Smooth muscle cell (in vitro differentiated cells): ENCODE measurements around the gene ALDH3A1. TPM values are rescaled to one million over a fixed set of nuclear protein-coding genes. Genes with fewer than 3 reads are reported as not detected.

ENCODE experiments used
- DNase-seq: peaks from one replicate; lab custom pipeline; 2025; ENCODE audit not compliant: unreplicated experiment; lab: John Stamatoyannopoulos, UW
- H2AFZ ChIP-seq: fragments of 200-600 bp; sonication (generic); 2 replicates; pipeline ENCODE4 v1.6.0; 2016; ENCODE audit warnings: antibody characterized with exemption, low read depth, mild to moderate bottlenecking
- H3F3A ChIP-seq: fragments of 200-600 bp; sonication (generic); 2 replicates; pipeline ENCODE4 v1.6.0; 2017; ENCODE audit warnings: antibody characterized with exemption, low read depth
- H3K27ac ChIP-seq: fragments of 200-600 bp; sonication (generic); 2 replicates; pipeline ENCODE4 v1.5.1; 2016; ENCODE audit warnings: low read depth, mild to moderate bottlenecking
- H3K27me3 ChIP-seq: fragments of 200-600 bp; sonication (generic); 2 replicates; pipeline ENCODE4 v1.6.1; 2016; ENCODE audit warnings: low read depth, mild to moderate bottlenecking
- H3K36me3 ChIP-seq: fragments of 200-600 bp; sonication (generic); 2 replicates; pipeline ENCODE4 v1.5.1; 2016; ENCODE audit warnings: low read depth
- H3K4me1 ChIP-seq: fragments of 200-600 bp; sonication (generic); 2 replicates; pipeline ENCODE4 v1.5.1; 2016; ENCODE audit warnings: low read depth
- H3K4me2 ChIP-seq: fragments of 200-600 bp; sonication (generic); 2 replicates; pipeline ENCODE4 v1.6.0; 2016; ENCODE audit warnings: mild to moderate bottlenecking
- H3K4me3 ChIP-seq: fragments of 200-600 bp; sonication (generic); 2 replicates; pipeline ENCODE4 v1.5.1; 2016; ENCODE audit warnings: mild to moderate bottlenecking
- H3K79me2 ChIP-seq: fragments of 200-600 bp; sonication (generic); 2 replicates; pipeline ENCODE4 v1.6.0; 2016; ENCODE audit warnings: low read depth, mild to moderate bottlenecking
- H3K9ac ChIP-seq: fragments of 200-600 bp; sonication (generic); 2 replicates; pipeline ENCODE4 v1.6.0; 2016; ENCODE audit warnings: low read depth
- H3K9me3 ChIP-seq: fragments of 200-600 bp; sonication (generic); replicated peaks from 2 replicates; pipeline ENCODE4 v1.5.1; 2016; ENCODE audit warnings: low read depth
- H4K20me1 ChIP-seq: fragments of 200-600 bp; sonication (generic); 2 replicates; pipeline ENCODE4 v1.6.0; 2016; ENCODE audit warnings: low read depth
- CTCF ChIP-seq: fragments of 200-600 bp; sonication (generic); IDR thresholded peaks from 2 replicates; pipeline ENCODE4 v1.5.1; 2017; ENCODE audit warnings: borderline replicate concordance, mild to moderate bottlenecking, antibody characterized with exemption; ENCODE audit not compliant: insufficient read depth, poor library complexity, severe bottlenecking
- WGBS: methylation state at CpG from one replicate; pipeline ENCODE4 v1.1.7; 2016; ENCODE audit warnings: low lambda C conversion rate; 5-methylcytosine and 5-hydroxymethylcytosine counted together
- polyA plus RNA-seq: library from polyadenylated mRNA; unstranded; fragments of >200 nt; fragmentation: Nextera tagmentation; extraction: Ambion mirVana; gene quantifications from 2 replicates; pipeline ENCODE4 v1.2.1, GENCODE V29; 2016
- total RNA-seq: library from RNA; depleted of rRNA; stranded (reverse); fragments of >200 nt; gene quantifications from 2 replicates; pipeline ENCODE4 v1.2.3, GENCODE V29; 2014

ALDH3A1 gene
- total and polyA plus RNA-seq, 2 experiments from 2014 or later: 0.18 TPM; not detected in 1

- Histone ChIP-seq H4K20me1 (no peaks in the 10 kb centered on the region), H3K79me2 (no peaks in the 10 kb centered on the region), H3K27me3 (no peaks in the 10 kb centered on the region), H3K9ac (no peak overlapping the region), H3K4me3 (no peak overlapping the region), H3F3A (no peaks in the 10 kb centered on the region), H3K36me3 (peaks cover 2% of the 10 kb centered on the region), H3K4me1 (no peaks in the 10 kb centered on the region), H3K9me3 (no peaks in the 10 kb centered on the region), H3K27ac (no peak overlapping the region), H2AFZ (no peak overlapping the region), H3K4me2 (no peak overlapping the region)
- WGBS: 97% methylated on average over 4 of the region's 4 CpGs
- no peak for DNase-seq
- TF ChIP-seq CTCF: no peak
Observed at GRCh38 chr17:19780846-19781245, 32.7 kb upstream of the ALDH3A1 start.

- Histone ChIP-seq H3K4me3 (no peak overlapping the region), H3K4me2 (no peak overlapping the region), H3K9me3 (no peaks in the 10 kb centered on the region), H3K79me2 (no peaks in the 10 kb centered on the region), H3K9ac (no peak overlapping the region), H3K4me1 (no peaks in the 10 kb centered on the region), H3K27me3 (no peaks in the 10 kb centered on the region), H4K20me1 (no peaks in the 10 kb centered on the region), H3K36me3 (peaks cover 9% of the 10 kb centered on the region), H3F3A (peaks cover 4% of the 10 kb centered on the region), H2AFZ (no peak overlapping the region), H3K27ac (no peak overlapping the region)
- TF ChIP-seq CTCF: no peak
- WGBS: 91% methylated on average over 6 of the region's 6 CpGs
- no peak for DNase-seq
Observed at GRCh38 chr17:19773534-19773933, 25.4 kb upstream of the ALDH3A1 start.

- no peak overlapping the region for H3K9ac ChIP-seq
- H3K27ac ChIP-seq: no peak overlapping the region
- H3K4me1 ChIP-seq: no peaks in the 10 kb centered on the region
- H3F3A ChIP-seq: peaks cover 4% of the 10 kb centered on the region
- H3K79me2 ChIP-seq: no peaks in the 10 kb centered on the region
- no peak overlapping the region for H3K4me3 ChIP-seq
- DNase-seq: no peak
- peaks cover 9% of the 10 kb centered on the region for H3K36me3 ChIP-seq
- H3K4me2 ChIP-seq: no peak overlapping the region
- H3K9me3 ChIP-seq: no peaks in the 10 kb centered on the region
- WGBS: 81% methylated on average over 7 of the region's 7 CpGs
- no peak for TF ChIP-seq CTCF
- no peaks in the 10 kb centered on the region for H3K27me3 ChIP-seq
- no peak overlapping the region for H2AFZ ChIP-seq
- H4K20me1 ChIP-seq: no peaks in the 10 kb centered on the region
Observed at GRCh38 chr17:19771971-19772630, 24.0 kb upstream of the ALDH3A1 start.
